GM12878 (cell line): ENCODE data around the gene DHPS. TPM values are rescaled to one million over a fixed set of nuclear protein-coding genes. Genes with fewer than 3 reads are reported as not detected.
"Not testable (repeated sequence)": the region's sequence is repeated elsewhere in the genome, so short reads cannot be mapped to it uniquely, and the experiment has no call there.

Source experiments
- ATAC-seq: fragments of 200-7000 bp; cut with Tn5 transposase; 3 replicates; pipeline ENCODE4 v1.9.1; 2020; ENCODE audit warnings: mild to moderate bottlenecking, moderate library complexity
- BruUV-seq: library from RNA; stranded (reverse); fragments of 400-500 nt; replicated peaks from 2 replicates; lab custom pipeline; 2021; lab: Mats Ljungman, UMichigan
- CTCF ChIA-PET: fragments of 300-600 bp; sonication (Branson Sonifier 250); formaldehyde crosslinking; extraction: SDS; loops from one replicate; lab custom pipeline; 2021; ENCODE audit warnings: inconsistent platforms; lab: Yijun Ruan, JAX
- POLR2A ChIA-PET: fragments of 350-600 bp; formaldehyde crosslinking; extraction: SDS; loops from one replicate; lab custom pipeline; 2021; ENCODE audit warnings: inconsistent platforms; lab: Charles Lee
- RAD21 ChIA-PET: fragments of 300-600 bp; sonication (Branson Sonifier 250); formaldehyde crosslinking; loops from one replicate; lab custom pipeline; 2023; ENCODE audit warnings: antibody characterized with exemption; ENCODE audit not compliant: unreplicated experiment; lab: Charles Lee
- SMC1A ChIA-PET: fragments of 300-600 bp; sonication (Branson Sonifier 250); formaldehyde crosslinking; loops from one replicate; lab custom pipeline; 2023; ENCODE audit not compliant: unreplicated experiment, uncharacterized antibody; lab: Charles Lee
- DNase-seq: peaks from one replicate; pipeline ENCODE4 v3.0.0-alpha.2; 2011; ENCODE audit warnings: low read depth, low spot score
- FAIRE-seq: peaks from 3 replicates; lab custom pipeline; 2011; peaks lifted over from hg19 to GRCh38; lab: Jason Lieb, UNC
- H2AFZ ChIP-seq: 2 replicates; pipeline ENCODE4 v1.6.0; 2011; ENCODE audit warnings: low read depth, low read length, control low read depth; ENCODE audit not compliant: control insufficient read depth
- H3K27ac ChIP-seq: 2 replicates; pipeline ENCODE4 v1.5.1; 2011; ENCODE audit warnings: control low read depth; ENCODE audit not compliant: control insufficient read depth, insufficient read depth
- H3K27me3 ChIP-seq, 2 experiments: replicated peaks in 1 of 2; 2 replicates each; pipeline versions ENCODE4 v1.6.0 to v1.6.1; 2011; ENCODE audit warnings: low read length in 1 of 2; ENCODE audit not compliant: control insufficient read depth in 2 of 2, insufficient read depth in 2 of 2
- H3K36me3 ChIP-seq, 2 experiments: 2 replicates each; pipeline ENCODE4 v1.5.1; 2011; ENCODE audit warnings: low read length in 1 of 2; ENCODE audit not compliant: control insufficient read depth in 2 of 2, insufficient read depth in 2 of 2
- H3K4me1 ChIP-seq: 2 replicates; pipeline ENCODE4 v1.6.1; 2011; ENCODE audit warnings: mild to moderate bottlenecking, low read length, moderate library complexity, mixed read lengths; ENCODE audit not compliant: control insufficient read depth, insufficient read depth
- H3K4me2 ChIP-seq: 2 replicates; pipeline ENCODE4 v1.6.0; 2011; ENCODE audit warnings: control low read depth; ENCODE audit not compliant: control insufficient read depth, insufficient read depth
- H3K4me3 ChIP-seq: fragments of 200-600 bp; sonication (generic); 2 replicates; pipeline ENCODE4 v1.5.1; 2016
- H3K79me2 ChIP-seq: 2 replicates; pipeline ENCODE4 v1.6.0; 2011; ENCODE audit warnings: low read length; ENCODE audit not compliant: control insufficient read depth, insufficient read depth
- H3K9ac ChIP-seq: 2 replicates; pipeline ENCODE4 v1.8.0; 2011; ENCODE audit warnings: low read length, control low read depth, mixed read lengths; ENCODE audit not compliant: control insufficient read depth, insufficient read depth
- H3K9me3 ChIP-seq: replicated peaks from 3 replicates; pipeline ENCODE4 v1.5.1; 2011; ENCODE audit warnings: mild to moderate bottlenecking, low read length; ENCODE audit not compliant: control insufficient read depth, insufficient read depth
- H4K20me1 ChIP-seq: 2 replicates; pipeline ENCODE4 v1.6.0; 2011; ENCODE audit not compliant: control insufficient read depth, insufficient read depth
- DPF2 ChIP-seq: fragments of 450-650 bp; IDR thresholded peaks from 2 replicates; pipeline ENCODE4 v1.6.1; 2017; ENCODE audit warnings: mild to moderate bottlenecking
- GATAD2B ChIP-seq: fragments of 450-650 bp; conservative IDR thresholded peaks from 2 replicates; pipeline ENCODE4 v1.6.1; 2017; ENCODE audit warnings: low read depth, mild to moderate bottlenecking, moderate library complexity
- KLF5 ChIP-seq: fragments of 450-650 bp; IDR thresholded peaks from 2 replicates; pipeline ENCODE4 v1.6.1; 2014; ENCODE audit warnings: mild to moderate bottlenecking; ENCODE audit not compliant: partially characterized antibody
- POLR2A ChIP-seq: IDR thresholded peaks from 2 replicates; pipeline ENCODE4 v1.6.1; 2011; ENCODE audit warnings: low read depth, mild to moderate bottlenecking, low read length
- STAT3 ChIP-seq: IDR thresholded peaks from 2 replicates; pipeline ENCODE4 v1.6.1; 2011; ENCODE audit warnings: low read depth, low read length, improper control_type of control experiment
- TCF12 ChIP-seq: IDR thresholded peaks from 2 replicates; pipeline ENCODE4 v1.6.1; 2011; ENCODE audit warnings: low read depth, mild to moderate bottlenecking, low read length
- WGBS: methylation state at CpG from one replicate; pipeline ENCODE4 v1.1.6; 2016; ENCODE audit warnings: low lambda C conversion rate; ENCODE audit not compliant: insufficient replicate concordance, insufficient coverage; ENCODE audit errors: missing lambda C conversion rate; 5-methylcytosine and 5-hydroxymethylcytosine counted together
- in situ Hi-C: fragments of 300-500 bp; cut with MboI; formaldehyde crosslinking; loops from 9 replicates; pipeline ENCODE4 v1.14.3; 2018; ENCODE audit warnings: mixed read lengths
- intact Hi-C: fragments of 100-400 bp; cut with micrococcal nuclease; formaldehyde crosslinking; loops from one replicate; pipeline ENCODE4 v1.14.2; 2022; ENCODE audit not compliant: unreplicated experiment
- polyA plus RNA-seq, 11 experiments: library from polyadenylated mRNA; depleted of rRNA in 4 of 11; unstranded in 6 of 11; stranded (reverse) in 5 of 11; fragments of >200 nt; fragmentation: Nextera tagmentation in 4 of 11; fragmentation: Illumina TruSeq in 1 of 11; extraction: Ambion mirVana in 4 of 11; extraction: Trizol in 1 of 11; gene quantifications; 1 replicate in 1 of 11; 2 replicates in 10 of 11; pipeline versions ENCODE4 v1.2.1 to v1.2.3, GENCODE V29; 2011 to 2016; ENCODE audit warnings: inconsistent platforms in 2 of 11, missing spikeins in 2 of 11, low read depth in 1 of 11
- total RNA-seq, 4 experiments: library from RNA; depleted of rRNA in 3 of 4; stranded (reverse); fragments of >200 nt in 3 of 4; fragmentation: Illumina TruSeq in 1 of 4; extraction: Trizol in 1 of 4; gene quantifications; 2 replicates each; pipeline versions ENCODE4 v1.2.1 to v1.2.3, GENCODE V29; 2013 to 2021
- TF ChIP-seq, protein P1 (sequence below): fragments of 450-650 bp; IDR thresholded peaks from 2 replicates; pipeline ENCODE4 v1.6.1; 2018; ENCODE audit warnings: mild to moderate bottlenecking, low read depth, moderate library complexity; ENCODE audit not compliant: partially characterized antibody
- TF ChIP-seq, protein P2 (sequence below): fragments of 450-650 bp; IDR thresholded peaks from 2 replicates; pipeline ENCODE4 v1.6.1; 2016; ENCODE audit warnings: mild to moderate bottlenecking
- TF ChIP-seq, protein P3 (sequence below): fragments of 450-650 bp; IDR thresholded peaks from 2 replicates; pipeline ENCODE4 v1.6.1; 2016; ENCODE audit warnings: mild to moderate bottlenecking, moderate library complexity, borderline replicate concordance

Gene DHPS
- total and polyA plus RNA-seq, 10 of the 15 experiments (the other 5 are each of a cell fraction or from before 2014, with no cell fraction given): 36.4 to 104 (median 83.4) TPM

DNA sequence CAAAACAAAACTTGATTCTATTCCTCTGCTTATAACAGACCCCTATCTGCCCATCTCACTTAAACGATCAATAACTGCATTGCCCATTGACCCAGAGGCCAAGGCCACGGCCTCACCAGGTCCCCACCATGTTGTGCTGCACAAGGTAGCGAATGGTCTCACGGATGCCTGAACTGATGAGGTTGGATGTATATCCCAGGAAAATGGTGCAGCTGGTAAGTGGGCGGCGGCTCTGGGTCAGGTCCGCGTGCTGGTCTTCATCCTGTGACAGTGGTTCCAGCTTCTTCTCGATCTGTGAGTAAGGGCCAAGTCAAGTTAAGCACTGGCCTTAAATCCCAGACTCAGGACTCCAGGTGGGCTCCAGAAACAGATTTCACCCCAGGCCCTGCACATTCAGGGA is 1.6 kb downstream of the DHPS start:
- ChIA-PET SMC1A (interaction anchor here (0.9 kb wide), 1 partner anchor 52 kb away, joined by 3 read pairs; no protein-coding TSS in a partner anchor), RAD21 (no interaction called here), CTCF (interaction anchor here (1.2 to 1.5 kb wide), 2 partner anchors 40 to 116 kb away, joined by 3 read pairs; no protein-coding TSS in a partner anchor), POLR2A (no interaction called here)
- Histone ChIP-seq H2AFZ (no peak overlapping the region), H3K4me1 (peaks cover 4% of the 10 kb centered on the region; the same call in 1 of the 2 replicates), H3K79me2 (peaks cover 9% of the 10 kb centered on the region), H3K9ac (no peak overlapping the region), H4K20me1 (no peaks in the 10 kb centered on the region; the same call in 1 of the 2 replicates), H3K4me3 (peak overlapping the region; percentile 99; the same call in 1 of the 2 replicates), H3K27ac (no peak overlapping the region), H3K27me3 (no peaks in the 10 kb centered on the region), H3K36me3 (peaks cover 23 to 26% of the 10 kb centered on the region in 2 experiments), H3K4me2 (peak overlapping the region; percentile 56; the same call in 1 of the 2 replicates), H3K9me3 (no peaks in the 10 kb centered on the region)
- intact Hi-C loops (no loop called here), in situ Hi-C loops (no loop called here)
- 93% methylated on average over 9 of the region's 9 CpGs for WGBS
- TF ChIP-seq DPF2 (no peak), STAT3 (no peak), GATAD2B (no peak), POLR2A (no peak), KLF5 (no peak), TCF12 (no peak)
- TF ChIP-seq, protein P1, sequence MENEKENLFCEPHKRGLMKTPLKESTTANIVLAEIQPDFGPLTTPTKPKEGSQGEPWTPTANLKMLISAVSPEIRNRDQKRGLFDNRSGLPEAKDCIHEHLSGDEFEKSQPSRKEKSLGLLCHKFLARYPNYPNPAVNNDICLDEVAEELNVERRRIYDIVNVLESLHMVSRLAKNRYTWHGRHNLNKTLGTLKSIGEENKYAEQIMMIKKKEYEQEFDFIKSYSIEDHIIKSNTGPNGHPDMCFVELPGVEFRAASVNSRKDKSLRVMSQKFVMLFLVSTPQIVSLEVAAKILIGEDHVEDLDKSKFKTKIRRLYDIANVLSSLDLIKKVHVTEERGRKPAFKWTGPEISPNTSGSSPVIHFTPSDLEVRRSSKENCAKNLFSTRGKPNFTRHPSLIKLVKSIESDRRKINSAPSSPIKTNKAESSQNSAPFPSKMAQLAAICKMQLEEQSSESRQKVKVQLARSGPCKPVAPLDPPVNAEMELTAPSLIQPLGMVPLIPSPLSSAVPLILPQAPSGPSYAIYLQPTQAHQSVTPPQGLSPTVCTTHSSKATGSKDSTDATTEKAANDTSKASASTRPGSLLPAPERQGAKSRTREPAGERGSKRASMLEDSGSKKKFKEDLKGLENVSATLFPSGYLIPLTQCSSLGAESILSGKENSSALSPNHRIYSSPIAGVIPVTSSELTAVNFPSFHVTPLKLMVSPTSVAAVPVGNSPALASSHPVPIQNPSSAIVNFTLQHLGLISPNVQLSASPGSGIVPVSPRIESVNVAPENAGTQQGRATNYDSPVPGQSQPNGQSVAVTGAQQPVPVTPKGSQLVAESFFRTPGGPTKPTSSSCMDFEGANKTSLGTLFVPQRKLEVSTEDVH: no peak
- TF ChIP-seq, protein P2, sequence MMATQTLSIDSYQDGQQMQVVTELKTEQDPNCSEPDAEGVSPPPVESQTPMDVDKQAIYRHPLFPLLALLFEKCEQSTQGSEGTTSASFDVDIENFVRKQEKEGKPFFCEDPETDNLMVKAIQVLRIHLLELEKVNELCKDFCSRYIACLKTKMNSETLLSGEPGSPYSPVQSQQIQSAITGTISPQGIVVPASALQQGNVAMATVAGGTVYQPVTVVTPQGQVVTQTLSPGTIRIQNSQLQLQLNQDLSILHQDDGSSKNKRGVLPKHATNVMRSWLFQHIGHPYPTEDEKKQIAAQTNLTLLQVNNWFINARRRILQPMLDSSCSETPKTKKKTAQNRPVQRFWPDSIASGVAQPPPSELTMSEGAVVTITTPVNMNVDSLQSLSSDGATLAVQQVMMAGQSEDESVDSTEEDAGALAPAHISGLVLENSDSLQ: no peak
- TF ChIP-seq, protein P3, sequence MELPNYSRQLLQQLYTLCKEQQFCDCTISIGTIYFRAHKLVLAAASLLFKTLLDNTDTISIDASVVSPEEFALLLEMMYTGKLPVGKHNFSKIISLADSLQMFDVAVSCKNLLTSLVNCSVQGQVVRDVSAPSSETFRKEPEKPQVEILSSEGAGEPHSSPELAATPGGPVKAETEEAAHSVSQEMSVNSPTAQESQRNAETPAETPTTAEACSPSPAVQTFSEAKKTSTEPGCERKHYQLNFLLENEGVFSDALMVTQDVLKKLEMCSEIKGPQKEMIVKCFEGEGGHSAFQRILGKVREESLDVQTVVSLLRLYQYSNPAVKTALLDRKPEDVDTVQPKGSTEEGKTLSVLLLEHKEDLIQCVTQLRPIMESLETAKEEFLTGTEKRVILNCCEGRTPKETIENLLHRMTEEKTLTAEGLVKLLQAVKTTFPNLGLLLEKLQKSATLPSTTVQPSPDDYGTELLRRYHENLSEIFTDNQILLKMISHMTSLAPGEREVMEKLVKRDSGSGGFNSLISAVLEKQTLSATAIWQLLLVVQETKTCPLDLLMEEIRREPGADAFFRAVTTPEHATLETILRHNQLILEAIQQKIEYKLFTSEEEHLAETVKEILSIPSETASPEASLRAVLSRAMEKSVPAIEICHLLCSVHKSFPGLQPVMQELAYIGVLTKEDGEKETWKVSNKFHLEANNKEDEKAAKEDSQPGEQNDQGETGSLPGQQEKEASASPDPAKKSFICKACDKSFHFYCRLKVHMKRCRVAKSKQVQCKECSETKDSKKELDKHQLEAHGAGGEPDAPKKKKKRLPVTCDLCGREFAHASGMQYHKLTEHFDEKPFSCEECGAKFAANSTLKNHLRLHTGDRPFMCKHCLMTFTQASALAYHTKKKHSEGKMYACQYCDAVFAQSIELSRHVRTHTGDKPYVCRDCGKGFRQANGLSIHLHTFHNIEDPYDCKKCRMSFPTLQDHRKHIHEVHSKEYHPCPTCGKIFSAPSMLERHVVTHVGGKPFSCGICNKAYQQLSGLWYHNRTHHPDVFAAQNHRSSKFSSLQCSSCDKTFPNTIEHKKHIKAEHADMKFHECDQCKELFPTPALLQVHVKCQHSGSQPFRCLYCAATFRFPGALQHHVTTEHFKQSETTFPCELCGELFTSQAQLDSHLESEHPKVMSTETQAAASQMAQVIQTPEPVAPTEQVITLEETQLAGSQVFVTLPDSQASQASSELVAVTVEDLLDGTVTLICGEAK: no peak
- ATAC-seq (no peak), FAIRE-seq (no peak), DNase-seq (no peak)
- BruUV-seq: no TSS peak

DNA sequence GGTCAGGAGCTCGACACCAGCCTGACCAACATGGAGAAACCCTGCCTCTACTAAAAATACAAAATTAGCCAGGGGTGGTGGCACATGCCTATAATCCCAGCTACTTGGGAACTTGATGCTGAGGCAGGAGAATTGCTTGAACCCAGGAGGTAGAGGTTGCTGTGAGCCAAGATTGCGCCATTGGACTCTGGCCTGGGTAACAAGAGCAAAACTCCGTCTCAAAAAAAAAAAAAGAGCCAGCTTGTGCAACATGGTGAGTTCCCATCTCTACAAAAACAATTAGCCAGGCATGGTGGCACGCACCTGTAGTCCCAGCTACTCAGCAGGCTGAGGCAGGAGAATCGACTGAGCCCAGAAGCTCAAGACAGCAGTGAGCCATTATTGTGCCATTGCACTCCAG is 3.6 kb downstream of the DHPS start:
- WGBS: 99% methylated on average over 5 of the region's 5 CpGs
- RAD21 ChIA-PET: not testable (repeated sequence)

More for the DNA sequence above, 3.6 kb downstream of the DHPS start:
- H3K4me2 ChIP-seq, H3K27me3 ChIP-seq, H3K9me3 ChIP-seq, H2AFZ ChIP-seq, H3K4me1 ChIP-seq, H3K9ac ChIP-seq, intact Hi-C loops, DNase-seq, BruUV-seq, H3K79me2 ChIP-seq, ATAC-seq, in situ Hi-C loops, FAIRE-seq, H3K4me3 ChIP-seq, H4K20me1 ChIP-seq, H3K27ac ChIP-seq: not testable (repeated sequence)
- SMC1A ChIA-PET: interaction anchor here (0.6 to 1.5 kb wide), 2 partner anchors 17 to 45 kb away, joined by 3 read pairs; no protein-coding TSS in a partner anchor
- POLR2A ChIA-PET: interaction anchor here (0.6 to 1.4 kb wide), 2 partner anchors 9 to 18 kb away, joined by 3 to 4 read pairs; partner anchors contain the start of gene FBXW9
- CTCF ChIA-PET: interaction anchor here (0.8 to 2.8 kb wide), 15 partner anchors 12 to 186 kb away, joined by 3 to 13 read pairs (median 5); partner anchors contain the start of genes MAN2B1, TRIR, WDR83 and ZNF490
- peaks cover 29 to 31% of the 10 kb centered on the region in 2 experiments for H3K36me3 ChIP-seq
